Loucy (cell line): ENCODE data around the gene UQCC2.

Experiments
- H2AFZ ChIP-seq: fragments of 200-600 bp; sonication (generic); 2 replicates; pipeline ENCODE4 v1.6.0; 2016; ENCODE audit warnings: antibody characterized with exemption, mild to moderate bottlenecking, low read length, moderate library complexity
- H3F3A ChIP-seq: fragments of 200-600 bp; 2 replicates; pipeline ENCODE4 v1.6.0; 2016; ENCODE audit warnings: antibody characterized with exemption, low read depth, mild to moderate bottlenecking
- H3K27me3 ChIP-seq: fragments of 200-600 bp; sonication (generic); 2 replicates; pipeline ENCODE4 v1.6.1; 2014; ENCODE audit warnings: low read length, mild to moderate bottlenecking; ENCODE audit not compliant: insufficient read depth, poor library complexity, severe bottlenecking
- H3K36me3 ChIP-seq: fragments of 200-600 bp; sonication (generic); 2 replicates; pipeline ENCODE4 v1.6.1; 2016; ENCODE audit warnings: low read length; ENCODE audit not compliant: insufficient read depth
- H3K4me1 ChIP-seq: fragments of 200-600 bp; sonication (generic); 2 replicates; pipeline ENCODE4 v1.5.1; 2014; ENCODE audit warnings: low read length, mild to moderate bottlenecking; ENCODE audit not compliant: insufficient read depth, poor library complexity, severe bottlenecking
- H3K4me2 ChIP-seq: fragments of 200-600 bp; sonication (generic); 2 replicates; pipeline ENCODE4 v1.6.0; 2014; ENCODE audit warnings: antibody characterized with exemption, low read length, low read depth, mild to moderate bottlenecking; ENCODE audit not compliant: poor library complexity, severe bottlenecking
- H3K4me3 ChIP-seq: fragments of 200-600 bp; sonication (generic); 2 replicates; pipeline ENCODE4 v1.5.1; 2014; ENCODE audit warnings: low read length, mild to moderate bottlenecking, mixed read lengths; ENCODE audit not compliant: poor library complexity, severe bottlenecking
- H3K79me2 ChIP-seq: fragments of 200-600 bp; sonication (generic); 2 replicates; pipeline ENCODE4 v1.6.1; 2014; ENCODE audit warnings: low read length; ENCODE audit not compliant: insufficient read depth
- H3K9ac ChIP-seq: fragments of 200-600 bp; sonication (generic); 2 replicates; pipeline ENCODE4 v1.6.0; 2014; ENCODE audit warnings: mild to moderate bottlenecking, low read depth, low read length, moderate library complexity; ENCODE audit not compliant: poor library complexity, severe bottlenecking
- H3K9me2 ChIP-seq: fragments of 200-600 bp; sonication (generic); replicated peaks from 2 replicates; pipeline ENCODE4 v1.6.1; 2016; ENCODE audit warnings: low read depth, low read length, mixed read lengths
- H3K9me3 ChIP-seq: fragments of 200-600 bp; sonication (generic); 2 replicates; pipeline ENCODE4 v1.6.1; 2014; ENCODE audit warnings: mild to moderate bottlenecking, antibody characterized with exemption, low read length, low read depth; ENCODE audit not compliant: insufficient read depth
- H4K20me1 ChIP-seq: fragments of 200-600 bp; sonication (generic); 2 replicates; pipeline ENCODE4 v1.6.0; 2014; ENCODE audit warnings: antibody characterized with exemption, low read length, mild to moderate bottlenecking; ENCODE audit not compliant: insufficient read depth, poor library complexity, severe bottlenecking
- EZH2phosphoT487 ChIP-seq: fragments of 200-600 bp; IDR thresholded peaks from 2 replicates; pipeline ENCODE4 v1.6.1; 2018; ENCODE audit warnings: antibody characterized with exemption, mild to moderate bottlenecking, moderate library complexity, borderline replicate concordance
- TF ChIP-seq, protein P1 (sequence below): fragments of 200-600 bp; sonication (generic); conservative IDR thresholded peaks from 2 replicates; pipeline ENCODE4 v1.5.1; 2014; ENCODE audit warnings: mild to moderate bottlenecking, antibody characterized with exemption, low read length

UQCC2 gene

DNA sequence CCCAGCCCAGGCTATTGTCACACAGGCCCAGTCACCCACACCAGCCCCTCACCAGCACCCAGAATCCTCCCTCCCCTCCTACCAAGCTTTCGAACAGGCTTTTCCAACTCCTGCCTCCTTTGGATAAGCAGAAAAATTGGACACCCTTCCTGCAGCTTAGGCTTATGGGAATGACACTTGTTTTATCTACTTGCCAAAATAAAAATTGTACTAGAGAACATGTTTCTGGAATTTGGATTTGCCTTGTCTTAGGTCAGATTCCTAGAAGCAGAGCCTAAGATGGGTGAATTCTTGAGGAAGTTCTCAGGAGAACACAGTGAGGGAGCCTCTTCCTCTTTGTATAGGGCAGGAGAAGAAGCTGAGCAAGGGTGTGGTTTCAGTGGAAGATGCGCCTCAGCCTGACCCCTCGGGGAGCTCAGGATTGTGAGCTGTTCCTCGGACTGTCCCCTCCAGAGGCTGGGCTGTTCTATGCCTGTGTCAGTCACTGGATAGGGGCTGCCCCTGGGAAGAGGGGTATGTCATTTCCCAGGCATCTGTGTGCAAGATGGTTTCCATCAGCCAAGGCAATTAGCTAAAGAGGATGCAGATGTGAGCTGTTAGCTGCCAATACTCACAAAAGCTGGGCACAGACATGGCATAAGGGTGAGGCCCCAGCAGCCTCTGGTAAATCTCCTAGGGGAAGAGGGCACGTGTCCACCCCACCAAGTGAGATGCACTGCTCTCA, 56.5 kb downstream of the UQCC2 start:
- TF ChIP-seq, protein P1, sequence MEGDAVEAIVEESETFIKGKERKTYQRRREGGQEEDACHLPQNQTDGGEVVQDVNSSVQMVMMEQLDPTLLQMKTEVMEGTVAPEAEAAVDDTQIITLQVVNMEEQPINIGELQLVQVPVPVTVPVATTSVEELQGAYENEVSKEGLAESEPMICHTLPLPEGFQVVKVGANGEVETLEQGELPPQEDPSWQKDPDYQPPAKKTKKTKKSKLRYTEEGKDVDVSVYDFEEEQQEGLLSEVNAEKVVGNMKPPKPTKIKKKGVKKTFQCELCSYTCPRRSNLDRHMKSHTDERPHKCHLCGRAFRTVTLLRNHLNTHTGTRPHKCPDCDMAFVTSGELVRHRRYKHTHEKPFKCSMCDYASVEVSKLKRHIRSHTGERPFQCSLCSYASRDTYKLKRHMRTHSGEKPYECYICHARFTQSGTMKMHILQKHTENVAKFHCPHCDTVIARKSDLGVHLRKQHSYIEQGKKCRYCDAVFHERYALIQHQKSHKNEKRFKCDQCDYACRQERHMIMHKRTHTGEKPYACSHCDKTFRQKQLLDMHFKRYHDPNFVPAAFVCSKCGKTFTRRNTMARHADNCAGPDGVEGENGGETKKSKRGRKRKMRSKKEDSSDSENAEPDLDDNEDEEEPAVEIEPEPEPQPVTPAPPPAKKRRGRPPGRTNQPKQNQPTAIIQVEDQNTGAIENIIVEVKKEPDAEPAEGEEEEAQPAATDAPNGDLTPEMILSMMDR: no peak
- TF ChIP-seq EZH2phosphoT487: no peak

GRCh38 chr6:33652002-33652401, 59.5 kb downstream of the UQCC2 start:
- Histone ChIP-seq H3K79me2 (no peaks in the 10 kb centered on the region), H3K4me3 (no peak overlapping the region), H3K9me3 (no peaks in the 10 kb centered on the region), H3K4me1 (no peaks in the 10 kb centered on the region), H2AFZ (no peak overlapping the region), H3K27me3 (no peaks in the 10 kb centered on the region), H3F3A (no peaks in the 10 kb centered on the region), H4K20me1 (no peaks in the 10 kb centered on the region), H3K9me2 (no peaks in the 10 kb centered on the region), H3K4me2 (no peak overlapping the region), H3K9ac (no peak overlapping the region), H3K36me3 (peaks cover 25% of the 10 kb centered on the region; the same call in 1 of the 2 replicates)
- TF ChIP-seq, protein P1: no peak
- no peak for TF ChIP-seq EZH2phosphoT487

More for the DNA sequence above, 56.5 kb downstream of the UQCC2 start:
- no peaks in the 10 kb centered on the region for H3K79me2 ChIP-seq
- no peak overlapping the region for H3K9ac ChIP-seq
- H3K4me2 ChIP-seq: no peak overlapping the region
- peaks cover 37% of the 10 kb centered on the region; the same call in 1 of the 2 replicates for H3K36me3 ChIP-seq
- no peak overlapping the region for H2AFZ ChIP-seq
- no peaks in the 10 kb centered on the region for H3K27me3 ChIP-seq
- H3F3A ChIP-seq: no peaks in the 10 kb centered on the region
- no peaks in the 10 kb centered on the region for H3K4me1 ChIP-seq
- no peaks in the 10 kb centered on the region for H3K9me3 ChIP-seq
- H4K20me1 ChIP-seq: no peaks in the 10 kb centered on the region
- H3K4me3 ChIP-seq: no peak overlapping the region
- no peaks in the 10 kb centered on the region for H3K9me2 ChIP-seq

GRCh38 chr6:33651403-33651802, 60.1 kb downstream of the UQCC2 start:
- no peak overlapping the region for H3K4me2 ChIP-seq
- H2AFZ ChIP-seq: no peak overlapping the region
- H3K9me2 ChIP-seq: no peaks in the 10 kb centered on the region
- H3F3A ChIP-seq: no peaks in the 10 kb centered on the region
- no peaks in the 10 kb centered on the region for H4K20me1 ChIP-seq
- no peak overlapping the region for H3K9ac ChIP-seq
- H3K36me3 ChIP-seq: peaks cover 19% of the 10 kb centered on the region; the same call in 1 of the 2 replicates
- no peaks in the 10 kb centered on the region for H3K79me2 ChIP-seq
- H3K9me3 ChIP-seq: no peaks in the 10 kb centered on the region
- no peak for TF ChIP-seq EZH2phosphoT487
- TF ChIP-seq, protein P1: no peak
- no peaks in the 10 kb centered on the region for H3K4me1 ChIP-seq
- no peak overlapping the region for H3K4me3 ChIP-seq
- no peaks in the 10 kb centered on the region for H3K27me3 ChIP-seq
